SK-N-SH treated with all-trans-retinoic acid at 6 μM for 48 hours (cell line): ENCODE measurements around the gene MRPL12.

Experiments
- ARNTL ChIP-seq: fragments of 450-650 bp; formaldehyde crosslinking; IDR thresholded peaks from 2 replicates; pipeline ENCODE4 v1.5.0; 2020; ENCODE audit warnings: low read depth, mild to moderate bottlenecking, moderate library complexity, borderline replicate concordance
- BACH2 ChIP-seq: fragments of 250-450 bp; sonication (Bioruptor Pico); IDR thresholded peaks from 2 replicates; pipeline ENCODE4 v1.9.0; 2021; ENCODE audit warnings: mild to moderate bottlenecking, borderline replicate concordance
- CREB5 ChIP-seq: fragments of 250-450 bp; sonication (Bioruptor Pico); IDR thresholded peaks from 2 replicates; pipeline ENCODE4 v1.5.1; 2020; ENCODE audit warnings: low read depth, mild to moderate bottlenecking, moderate library complexity
- CSRNP3 ChIP-seq: fragments of 250-450 bp; sonication (Bioruptor Pico); IDR thresholded peaks from 2 replicates; pipeline ENCODE4 v1.5.1; 2021; ENCODE audit warnings: mild to moderate bottlenecking, moderate library complexity
- OSR1 ChIP-seq: fragments of 250-450 bp; sonication (Bioruptor Pico); IDR thresholded peaks from 2 replicates; pipeline ENCODE4 v1.8.0; 2022; ENCODE audit warnings: moderate library complexity, mild to moderate bottlenecking, inconsistent platforms
- PATZ1 ChIP-seq: fragments of 250-450 bp; sonication (Bioruptor Pico); IDR thresholded peaks from 2 replicates; pipeline ENCODE4 v1.8.0; 2020; ENCODE audit warnings: mild to moderate bottlenecking, moderate library complexity, borderline replicate concordance
- POU6F1 ChIP-seq: fragments of 250-450 bp; sonication (Bioruptor Pico); IDR thresholded peaks from 2 replicates; pipeline ENCODE4 v1.8.0; 2021; ENCODE audit warnings: low read depth, mild to moderate bottlenecking, moderate library complexity, borderline replicate concordance
- TCF4 ChIP-seq: fragments of 250-450 bp; sonication (Bioruptor Pico); IDR thresholded peaks from 2 replicates; pipeline ENCODE4 v1.8.0; 2021; ENCODE audit warnings: mild to moderate bottlenecking, moderate library complexity, borderline replicate concordance
- ZFP3 ChIP-seq: fragments of 250-450 bp; sonication (Bioruptor Pico); IDR thresholded peaks from 2 replicates; pipeline ENCODE4 v1.5.0; 2020; ENCODE audit warnings: mild to moderate bottlenecking, moderate library complexity
- ZFP30 ChIP-seq: fragments of 450-650 bp; formaldehyde crosslinking; IDR thresholded peaks from 2 replicates; pipeline ENCODE4 v1.5.0; 2022; ENCODE audit warnings: mild to moderate bottlenecking, moderate library complexity
- ZNF565 ChIP-seq: fragments of 450-650 bp; formaldehyde crosslinking; conservative IDR thresholded peaks from 2 replicates; pipeline ENCODE4 v1.5.0; 2020; ENCODE audit warnings: low read depth, mild to moderate bottlenecking, moderate library complexity
- ZNF8 ChIP-seq: fragments of 450-650 bp; formaldehyde crosslinking; IDR thresholded peaks from 2 replicates; pipeline ENCODE4 v1.5.0; 2020; ENCODE audit warnings: mild to moderate bottlenecking, moderate library complexity

GRCh38 chr17:81687770-81688541 lies 15.2 kb upstream of the MRPL12 start:
- TF ChIP-seq ZNF8 (CRISPR knock-in tag), result no peak
- no peak for TF ChIP-seq CSRNP3 (CRISPR knock-in tag)
- no peak for TF ChIP-seq ARNTL (CRISPR knock-in tag)
- TF ChIP-seq ZFP3 (CRISPR knock-in tag), result no peak
- no peak for TF ChIP-seq PATZ1 (CRISPR knock-in tag)
- TF ChIP-seq CREB5, result no peak
- TF ChIP-seq POU6F1 (CRISPR knock-in tag), result no peak
- no peak for TF ChIP-seq ZFP30 (CRISPR knock-in tag)
- TF ChIP-seq OSR1 (CRISPR knock-in tag), result no peak
- no peak for TF ChIP-seq ZNF565 (CRISPR knock-in tag)
- no peak for TF ChIP-seq BACH2
- no peak for TF ChIP-seq TCF4
